ENCODE data around the gene GPR137.
"Not testable (repeated sequence)": the region's sequence is repeated elsewhere in the genome, so short reads cannot be mapped to it uniquely, and the experiment has no call there.

The GPR137 gene

DNA sequence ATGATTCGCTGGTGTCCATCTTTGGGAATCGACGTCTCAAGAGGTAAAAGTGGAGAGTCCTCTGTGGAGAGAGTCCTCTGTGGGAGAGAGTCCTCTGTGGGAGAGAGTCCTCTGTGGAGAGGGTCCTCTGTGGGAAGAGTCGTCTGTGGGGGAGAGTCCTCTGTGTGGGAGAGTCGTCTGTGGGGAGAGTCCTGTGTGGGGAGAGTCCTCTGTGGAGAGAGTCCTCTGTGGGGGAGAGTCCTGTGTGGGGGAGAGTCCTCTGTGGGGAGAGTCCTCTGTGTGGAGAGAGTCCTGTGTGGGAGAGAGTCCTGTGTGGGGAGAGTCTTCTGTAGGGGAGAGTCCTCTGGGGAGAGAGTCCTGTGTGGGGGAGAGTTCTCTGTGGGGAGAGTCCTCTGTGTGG, 35.4 kb downstream of the GPR137 start:
- DNase-seq (ENCODE audit: low spot score) = no peak

DNA sequence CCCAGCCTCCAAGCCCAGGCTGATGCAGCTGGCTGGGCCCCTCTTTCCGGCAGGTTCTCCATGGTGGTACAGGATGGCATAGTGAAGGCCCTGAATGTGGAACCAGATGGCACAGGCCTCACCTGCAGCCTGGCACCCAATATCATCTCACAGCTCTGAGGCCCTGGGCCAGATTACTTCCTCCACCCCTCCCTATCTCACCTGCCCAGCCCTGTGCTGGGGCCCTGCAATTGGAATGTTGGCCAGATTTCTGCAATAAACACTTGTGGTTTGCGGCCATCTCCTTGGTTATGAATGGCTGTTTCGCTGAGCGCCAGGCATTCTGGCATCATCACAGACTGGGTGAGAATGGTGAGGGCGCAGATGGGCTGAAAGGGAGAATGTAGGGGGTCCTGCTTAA, 35.9 kb downstream of the GPR137 start:
- DNase-seq (ENCODE audit: low spot score) = no peak

DNA sequence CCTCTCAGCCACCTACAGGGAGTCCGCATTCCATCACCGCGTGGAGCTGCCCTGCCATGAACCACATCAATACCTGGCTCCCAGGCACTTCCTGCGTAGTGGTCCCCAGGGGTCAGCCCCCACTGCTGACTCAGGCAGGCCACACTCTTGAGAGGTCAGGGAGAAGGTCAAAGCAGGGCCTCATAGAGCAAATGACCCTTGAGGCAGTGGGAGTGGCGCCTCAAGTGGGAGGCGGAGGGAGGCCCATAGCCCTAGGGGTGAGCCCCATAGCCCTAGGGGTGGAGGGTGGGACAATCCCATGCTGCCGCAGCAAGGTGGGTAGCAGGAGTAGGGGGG, 37.2 kb downstream of the GPR137 start:
- no peak for DNase-seq (ENCODE audit: low spot score)

DNA sequence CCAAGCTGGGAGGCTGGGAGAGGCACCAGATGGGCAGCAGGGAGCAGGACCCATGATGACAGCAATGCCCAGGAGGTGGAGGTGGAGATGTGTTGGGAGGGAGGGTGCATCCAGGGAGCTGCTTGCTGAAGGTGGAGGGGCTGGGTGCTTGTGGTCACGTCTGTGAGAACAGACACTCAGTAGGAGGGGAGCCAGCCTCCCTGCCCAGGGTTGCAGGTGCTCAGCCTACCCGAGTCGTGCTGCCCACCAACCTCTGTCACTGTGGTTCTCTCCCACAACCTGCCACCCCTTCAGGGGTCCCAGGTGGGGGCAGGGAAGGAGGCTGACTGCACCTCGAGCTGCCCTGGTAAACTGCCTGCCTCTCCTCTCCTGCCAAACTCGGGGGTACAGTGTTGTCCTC, 37.7 kb downstream of the GPR137 start:
- DNase-seq (ENCODE audit: low spot score) = no peak

DNA sequence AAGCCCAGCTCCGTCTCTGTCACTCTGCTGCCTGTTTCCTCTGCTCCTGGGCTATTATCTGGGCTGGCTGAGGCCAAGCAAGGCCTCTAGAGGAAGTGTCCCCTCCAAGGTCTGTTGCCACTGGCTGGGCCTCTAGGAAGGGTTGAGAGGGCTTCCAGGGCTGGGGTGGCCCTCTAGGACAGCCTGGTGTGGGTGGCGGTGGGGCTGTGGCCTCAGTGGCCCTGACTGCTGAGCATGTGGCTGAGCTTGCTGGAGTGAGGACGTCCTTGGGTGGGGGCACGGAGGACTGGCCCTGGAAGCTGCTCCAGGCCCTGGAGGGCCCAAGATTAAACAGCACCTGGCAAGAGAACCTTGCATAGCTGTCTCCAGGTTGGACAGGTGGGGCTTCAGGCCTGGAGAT, 38.3 kb downstream of the GPR137 start:
- DNase-seq (ENCODE audit: low spot score) = not testable (repeated sequence)

DNA sequence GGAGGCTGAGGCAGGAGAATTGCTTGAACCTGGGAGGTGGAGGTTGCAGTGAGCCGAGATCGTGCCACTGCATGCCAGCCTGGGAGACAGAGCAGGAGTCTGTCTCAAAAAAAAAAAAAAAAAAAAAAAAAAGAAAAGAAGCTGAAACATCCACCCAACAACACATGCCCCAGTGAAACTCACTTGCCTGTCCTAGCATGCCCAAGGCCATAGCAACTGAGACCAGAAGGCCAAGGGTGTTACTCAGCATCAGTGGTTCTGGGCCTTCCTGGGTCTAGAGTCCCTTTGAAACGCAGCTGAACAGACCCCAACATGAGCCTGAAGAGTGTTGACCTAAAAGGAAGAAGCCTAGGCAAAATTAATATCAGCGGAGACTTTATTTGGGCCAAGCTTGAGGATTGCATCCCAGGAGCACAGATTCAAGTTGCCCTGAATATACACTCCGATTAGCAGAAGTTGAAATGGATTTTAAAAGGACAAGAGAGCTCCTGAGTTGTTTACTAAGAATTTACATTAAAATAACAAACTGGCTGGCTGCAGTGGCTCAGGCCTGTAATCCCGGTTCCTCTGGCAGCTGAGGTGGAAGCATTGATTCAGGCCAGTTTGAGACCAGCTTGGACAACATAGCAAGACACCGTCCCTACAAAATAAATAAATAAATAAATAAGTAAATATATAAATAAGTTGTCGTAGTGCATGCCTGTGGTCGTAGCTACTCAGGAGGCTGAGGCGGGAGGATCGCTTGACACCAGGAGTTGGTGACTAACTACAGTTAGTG, 39.2 kb downstream of the GPR137 start:
- DNase-seq (ENCODE audit: low spot score) = no peak

DNA sequence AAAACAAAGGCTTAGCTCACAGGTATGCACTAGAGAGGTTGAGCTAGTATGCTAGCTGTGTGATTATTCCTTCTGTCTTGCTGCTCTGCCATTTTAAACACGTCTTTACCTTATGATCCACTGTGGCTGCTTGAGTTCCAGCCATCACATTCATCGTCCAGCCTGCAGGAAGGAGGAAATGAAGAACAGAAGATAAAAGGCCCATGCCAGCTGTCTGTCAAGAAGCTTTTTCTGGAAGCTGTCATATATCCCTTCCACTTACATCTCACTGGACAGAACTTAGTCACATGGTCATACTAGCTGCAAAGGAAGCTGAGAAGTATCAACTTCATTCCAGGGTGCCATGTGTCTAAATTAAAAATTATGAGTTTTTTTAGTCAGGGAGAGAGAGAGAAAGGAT, 41.7 kb downstream of the GPR137 start:
- DNase-seq (ENCODE audit: low spot score) = no peak

DNA sequence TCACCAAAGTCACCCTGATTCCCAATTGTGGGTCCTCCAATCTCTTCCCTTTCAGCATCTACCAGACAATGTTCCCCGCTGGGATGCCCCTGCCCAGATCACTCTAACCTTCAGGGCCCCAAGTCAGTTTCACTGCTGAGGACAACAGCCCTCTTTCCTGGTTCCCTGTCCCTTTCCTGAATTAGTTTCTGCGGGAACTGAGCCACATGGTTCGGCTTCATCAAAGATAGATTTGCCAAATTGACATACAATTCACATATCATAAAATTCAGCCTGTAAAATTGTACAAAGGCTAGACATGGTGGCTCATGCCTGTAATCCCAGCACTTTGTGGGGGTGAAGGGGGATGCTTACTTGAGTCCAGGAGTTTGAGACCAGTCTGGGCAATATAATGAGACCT, 42.3 kb downstream of the GPR137 start:
- no peak for DNase-seq (ENCODE audit: low spot score)

DNA sequence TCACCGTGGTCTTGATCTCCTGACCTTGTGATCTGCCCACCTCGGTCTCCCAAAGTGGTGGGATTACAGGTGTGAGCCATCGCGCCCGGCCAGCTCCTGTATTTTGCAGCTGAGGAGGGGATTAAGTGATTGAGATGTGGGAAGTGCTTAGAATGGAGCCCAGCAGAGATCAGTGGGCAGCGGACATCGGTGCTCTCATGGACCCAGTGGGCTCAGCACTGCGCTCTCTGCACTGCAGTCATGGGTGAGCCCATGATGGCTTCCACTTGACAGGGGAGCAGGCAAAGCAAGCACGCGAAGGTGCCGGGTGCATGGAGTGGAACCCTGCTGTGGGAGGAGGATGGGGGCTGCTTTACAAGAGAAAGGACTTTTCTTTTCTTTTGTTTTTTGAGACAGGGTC, 45.2 kb downstream of the GPR137 start:
- no peak for DNase-seq (ENCODE audit: low spot score)

DNA sequence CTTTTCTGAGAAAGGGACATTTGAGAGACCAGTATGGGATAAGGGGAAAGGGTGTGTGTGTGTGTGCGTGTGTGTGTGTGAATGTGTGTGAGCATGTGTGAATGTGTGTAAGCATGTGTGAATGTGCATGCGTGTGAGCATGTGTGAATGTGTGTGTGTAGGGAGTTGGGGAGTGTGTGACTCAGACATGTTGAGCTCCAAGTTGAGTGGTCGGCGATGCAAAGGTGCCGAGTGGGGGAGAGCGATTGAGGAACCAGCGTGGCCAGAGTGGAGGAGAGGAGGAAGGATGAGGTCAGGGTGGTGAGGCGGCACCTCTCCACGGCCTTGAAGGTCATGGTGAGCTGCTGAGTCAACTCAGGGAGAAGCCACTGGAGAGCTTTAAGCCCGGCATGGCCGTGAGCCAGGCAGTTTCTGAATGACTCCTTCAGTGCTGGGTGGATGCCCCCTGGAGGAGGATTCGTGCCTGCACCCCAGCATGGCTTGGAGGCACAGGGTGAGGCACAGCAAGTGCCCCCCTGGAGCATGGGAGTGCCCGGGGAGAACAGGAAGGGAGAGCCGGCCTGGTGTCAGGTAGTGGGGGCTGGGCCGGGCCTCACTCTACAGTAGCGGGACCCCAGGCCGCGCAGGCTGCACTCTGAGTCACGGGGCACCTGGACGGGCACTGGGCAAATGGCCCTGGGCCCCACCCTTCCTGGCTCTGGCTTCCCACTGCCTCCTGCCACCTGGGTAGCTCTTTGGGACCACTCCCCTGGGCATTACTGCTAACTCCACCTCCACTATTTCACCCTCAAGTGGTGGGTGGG, 46.1 kb downstream of the GPR137 start:
- no peak for DNase-seq (ENCODE audit: low spot score)

DNA sequence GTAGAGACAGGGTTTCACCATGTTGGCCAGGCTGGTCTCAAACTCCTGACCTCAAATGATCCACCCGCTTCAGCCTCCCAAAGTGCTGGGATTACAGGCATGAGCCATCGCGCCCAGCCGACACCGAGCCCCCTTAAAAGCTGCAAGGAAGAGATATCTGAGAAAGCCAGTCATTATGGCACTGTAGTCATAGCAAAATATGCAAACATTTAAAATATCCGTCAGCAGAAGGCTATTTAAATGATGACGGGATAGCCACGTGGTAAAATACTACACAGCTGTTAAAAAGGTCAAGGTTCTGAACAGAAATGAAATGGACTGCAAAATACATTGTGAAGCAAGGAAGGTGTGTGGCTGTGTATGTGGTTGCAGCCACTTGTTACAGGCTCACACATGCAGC, 47.9 kb downstream of the GPR137 start:
- no peak for DNase-seq (ENCODE audit: low spot score)

DNA sequence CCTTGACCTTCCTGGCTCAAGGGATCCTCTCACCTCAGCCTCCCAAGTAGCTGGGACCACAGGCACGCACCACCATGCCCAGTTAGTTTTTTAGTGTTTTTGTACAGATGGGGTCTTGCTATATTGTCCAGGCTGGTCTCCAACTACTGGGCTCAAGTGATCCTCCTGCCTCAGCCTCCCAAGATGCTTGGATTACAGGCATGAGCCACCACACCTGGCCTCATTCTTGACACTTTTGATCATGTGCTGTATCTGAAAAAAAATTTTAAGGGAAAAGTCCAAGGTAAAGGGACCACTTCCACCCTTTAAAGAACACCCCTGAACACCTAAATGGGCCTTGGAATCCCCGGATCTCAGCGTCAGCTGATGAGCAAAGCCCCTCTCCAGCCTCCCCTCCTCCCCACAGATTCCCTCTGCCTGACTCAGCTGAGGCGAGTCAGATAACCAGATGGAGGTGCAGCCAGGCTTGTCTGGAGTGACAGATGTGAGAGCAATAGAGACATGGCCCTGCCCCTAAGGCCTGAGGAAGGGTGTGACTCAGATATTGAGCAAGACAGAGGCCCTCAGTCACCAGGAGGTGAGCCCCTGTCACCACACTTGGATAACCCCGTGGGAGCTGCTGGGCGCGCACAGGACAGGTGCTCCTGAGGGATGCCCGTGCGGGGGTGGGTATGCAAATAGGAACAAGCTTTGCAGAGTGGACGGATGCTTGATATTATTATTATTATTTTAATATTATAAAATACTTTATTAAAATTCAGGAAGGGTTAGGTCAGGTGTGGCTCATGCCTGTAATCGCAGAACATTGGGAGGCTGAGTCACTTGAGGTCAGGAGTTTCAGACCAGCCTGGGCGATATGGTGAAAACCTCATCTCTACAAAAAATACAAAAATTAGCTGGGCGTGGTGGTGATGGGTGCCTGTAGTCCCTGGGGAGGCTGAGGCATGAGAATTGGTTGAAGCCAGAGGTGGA, 49.4 kb downstream of the GPR137 start:
- DNase-seq (ENCODE audit: low spot score) = no peak

DNA sequence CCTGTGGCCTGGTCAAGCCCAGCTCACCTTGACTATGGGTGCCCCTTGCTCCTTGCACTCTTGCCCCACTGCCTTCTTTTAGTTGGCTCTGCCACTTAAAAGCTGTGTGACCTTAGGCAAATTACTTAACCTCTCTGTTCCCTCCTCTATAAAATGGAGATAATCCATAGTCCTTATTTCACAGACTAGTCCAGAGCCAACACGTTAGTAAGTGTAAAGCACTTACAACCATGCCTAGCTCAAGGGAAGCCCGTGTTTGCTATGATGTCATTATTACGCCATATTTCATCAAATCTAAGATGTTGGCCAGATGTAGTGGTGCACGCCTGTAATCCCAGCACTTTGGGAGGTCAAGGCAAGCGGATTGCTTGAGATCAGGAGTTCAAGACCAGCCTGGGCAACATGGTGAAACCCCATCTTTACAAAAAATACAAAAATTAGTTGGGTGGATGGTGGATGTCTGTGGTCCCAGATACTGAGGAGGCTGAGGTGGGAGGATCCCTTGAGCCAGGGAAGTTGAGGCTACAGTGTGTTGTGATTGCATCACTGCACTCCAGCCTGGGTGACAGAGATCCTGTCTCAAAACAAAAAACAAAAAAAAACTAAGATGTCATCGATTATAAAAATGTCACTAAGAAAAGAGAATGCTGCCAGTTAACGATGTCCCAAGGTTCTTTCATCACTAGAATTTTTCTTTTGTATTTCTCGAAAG, 52.0 kb downstream of the GPR137 start:
- no peak for DNase-seq (ENCODE audit: low spot score)

DNA sequence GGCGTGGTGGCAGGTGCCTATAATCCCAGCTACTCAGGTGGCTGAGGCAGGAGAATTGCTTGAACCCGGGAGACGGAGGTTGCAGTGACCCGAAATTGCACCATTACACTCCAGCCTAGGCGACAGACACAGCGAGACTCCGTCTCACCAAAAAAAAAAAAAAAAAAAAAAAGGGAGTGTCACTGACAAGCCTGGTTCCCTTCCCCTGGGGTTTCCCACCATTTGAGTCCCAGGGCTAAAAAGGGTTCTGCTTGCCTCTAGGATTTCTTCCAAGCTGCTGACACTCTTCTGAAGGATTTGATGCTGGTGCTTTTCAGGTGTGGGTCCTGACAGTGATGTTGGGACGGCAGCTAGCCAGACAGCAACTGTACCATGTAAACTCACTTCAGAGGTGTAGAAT, 53.1 kb downstream of the GPR137 start:
- DNase-seq (ENCODE audit: low spot score) = no peak

Data from ecto neural progenitor cell (in vitro differentiated cells).